Mucosa of descending colon (tissue), 3 donors: ENCODE results near the gene GALNT10. TPM values are rescaled to one million over a fixed set of nuclear protein-coding genes. Genes with fewer than 3 reads are reported as not detected.

Source experiments
- ATAC-seq: fragments of 200-7000 bp; cut with Tn5 transposase; one replicate; pipeline ENCODE4 v1.9.1; 2020; ENCODE audit warnings: mild to moderate bottlenecking, moderate library complexity
- DNase-seq, 3 donors: peaks; one replicate each; pipeline ENCODE4 v3.0.0-alpha.2; 2020
- H3K36me3 ChIP-seq: fragments of 200-600 bp; one replicate; pipeline ENCODE4 v1.8.0; 2021; ENCODE audit warnings: low read depth, mild to moderate bottlenecking
- H3K4me1 ChIP-seq: fragments of 200-600 bp; one replicate; pipeline ENCODE4 v1.8.0; 2021; ENCODE audit warnings: low read depth, mild to moderate bottlenecking
- H3K4me3 ChIP-seq: fragments of 200-600 bp; one replicate; pipeline ENCODE4 v1.8.0; 2021; ENCODE audit warnings: mild to moderate bottlenecking
- H3K9me3 ChIP-seq: fragments of 200-600 bp; one replicate; pipeline ENCODE4 v1.8.0; 2021; ENCODE audit warnings: mild to moderate bottlenecking
- intact Hi-C, 2 donors: fragments of 100-400 bp; cut with DNase I in 1 of 2; cut with micrococcal nuclease in 1 of 2; formaldehyde crosslinking; loops; one replicate each; pipeline versions ENCODE4 v1.11.0 to v1.11.1; 2022; cut with DNase I, micrococcal nuclease
- total RNA-seq, 3 donors: library from RNA; stranded (reverse); fragmentation: NEBNext Ultra II Directional in 2 of 3; extraction: Animal tissue kit (Norgen Biotek cat#: 25700) in 2 of 3; gene quantifications; one replicate each; pipeline versions ENCODE4 v1.2.1 to v1.2.4, GENCODE V29; 2021 to 2023
- TF ChIP-seq, protein P1 (sequence below): fragments of 200-600 bp; IDR thresholded peaks from one replicate; pipeline ENCODE4 v1.8.0; 2022; ENCODE audit warnings: antibody characterized with exemption, mild to moderate bottlenecking
- donor health status: DM: no; HTN: no; CAD: no; lungs with moderate emphysema.
- donor health status: DM: no; HTN: no; CAD: no.
- donor health status: DM: no; HTN: yes; CAD: no.

The GALNT10 gene
- total RNA-seq, 3 donors from 2014 or later, result 38.5 to 51.5 (median 41.4) TPM

DNA sequence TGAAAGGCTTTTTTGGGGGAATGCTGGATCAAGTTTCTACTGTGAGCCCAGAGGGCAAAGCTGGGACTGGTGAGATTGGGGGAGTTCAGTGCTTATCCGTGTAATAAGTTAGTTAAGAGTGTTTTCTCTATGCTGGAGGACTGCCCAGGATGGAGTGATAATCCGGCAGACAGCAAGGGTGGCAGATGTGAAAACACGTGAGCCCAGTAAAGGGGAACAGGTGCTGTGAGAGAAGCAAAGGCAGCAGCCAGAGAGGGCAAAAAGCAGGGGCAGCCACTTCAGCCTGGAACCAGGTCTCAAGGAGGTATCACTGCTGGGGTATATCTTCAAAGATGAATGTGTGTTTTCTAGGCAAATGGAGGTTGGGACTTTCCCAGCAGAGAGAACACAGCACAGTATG, 53.9 kb downstream of the GALNT10 start:
- intact Hi-C loops, result no loop called here
- TF ChIP-seq, protein P1, sequence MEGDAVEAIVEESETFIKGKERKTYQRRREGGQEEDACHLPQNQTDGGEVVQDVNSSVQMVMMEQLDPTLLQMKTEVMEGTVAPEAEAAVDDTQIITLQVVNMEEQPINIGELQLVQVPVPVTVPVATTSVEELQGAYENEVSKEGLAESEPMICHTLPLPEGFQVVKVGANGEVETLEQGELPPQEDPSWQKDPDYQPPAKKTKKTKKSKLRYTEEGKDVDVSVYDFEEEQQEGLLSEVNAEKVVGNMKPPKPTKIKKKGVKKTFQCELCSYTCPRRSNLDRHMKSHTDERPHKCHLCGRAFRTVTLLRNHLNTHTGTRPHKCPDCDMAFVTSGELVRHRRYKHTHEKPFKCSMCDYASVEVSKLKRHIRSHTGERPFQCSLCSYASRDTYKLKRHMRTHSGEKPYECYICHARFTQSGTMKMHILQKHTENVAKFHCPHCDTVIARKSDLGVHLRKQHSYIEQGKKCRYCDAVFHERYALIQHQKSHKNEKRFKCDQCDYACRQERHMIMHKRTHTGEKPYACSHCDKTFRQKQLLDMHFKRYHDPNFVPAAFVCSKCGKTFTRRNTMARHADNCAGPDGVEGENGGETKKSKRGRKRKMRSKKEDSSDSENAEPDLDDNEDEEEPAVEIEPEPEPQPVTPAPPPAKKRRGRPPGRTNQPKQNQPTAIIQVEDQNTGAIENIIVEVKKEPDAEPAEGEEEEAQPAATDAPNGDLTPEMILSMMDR, result no peak

DNA sequence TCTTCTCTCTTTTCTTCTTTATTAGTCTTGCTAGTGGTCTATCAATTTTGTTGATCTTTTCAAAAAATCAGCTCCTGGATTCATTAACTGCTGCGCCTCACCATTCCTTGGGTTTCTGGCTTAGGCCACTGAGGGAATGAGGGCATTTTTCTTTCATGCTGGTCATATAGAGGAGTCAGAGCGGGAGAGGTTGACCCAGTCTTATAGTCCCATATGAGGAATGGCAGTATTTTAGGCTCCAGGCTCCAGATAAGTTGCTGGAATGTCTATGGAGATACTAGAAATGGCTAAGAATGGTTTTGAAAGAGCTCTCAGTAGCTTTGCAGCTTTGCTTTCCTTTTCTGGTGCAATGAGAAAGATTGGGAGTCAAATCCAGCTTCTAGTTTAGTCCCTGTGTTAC, 58.2 kb downstream of the GALNT10 start:
- Histone ChIP-seq H3K36me3 (no peaks in the 10 kb centered on the region), H3K4me3 (no peak overlapping the region), H3K4me1 (no peaks in the 10 kb centered on the region), H3K9me3 (no peaks in the 10 kb centered on the region)
- intact Hi-C loops, result no loop called here
- TF ChIP-seq, protein P1, result no peak
- no peak for ATAC-seq
- DNase-seq, result no peak

More for the DNA sequence above, 53.9 kb downstream of the GALNT10 start:
- no peaks in the 10 kb centered on the region for H3K36me3 ChIP-seq
- no peaks in the 10 kb centered on the region for H3K9me3 ChIP-seq
- DNase-seq (no peak), ATAC-seq (no peak)
- no peak overlapping the region for H3K4me3 ChIP-seq
- H3K4me1 ChIP-seq, result no peaks in the 10 kb centered on the region

DNA sequence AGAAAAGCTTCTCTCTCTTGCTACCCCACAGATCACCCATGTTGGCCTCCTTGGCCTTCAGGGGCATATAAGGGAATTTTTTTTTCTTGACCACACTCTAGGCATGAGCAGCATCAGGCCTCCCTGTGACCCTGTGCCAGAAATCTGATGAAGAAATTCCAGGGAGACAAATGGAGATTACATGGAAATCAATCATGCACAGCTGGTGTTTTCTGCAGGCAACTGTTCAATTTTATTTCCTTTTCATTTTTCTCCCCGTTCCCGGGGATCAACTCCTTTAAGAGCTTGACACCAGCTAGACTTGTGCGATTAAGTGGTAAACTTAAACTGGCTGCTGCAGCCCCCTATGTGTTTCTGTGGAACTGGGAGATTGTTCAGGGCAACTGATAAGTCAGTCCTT, 59.3 kb downstream of the GALNT10 start:
- intact Hi-C loops, result no loop called here
- H3K9me3 ChIP-seq, result no peaks in the 10 kb centered on the region
- no peaks in the 10 kb centered on the region for H3K36me3 ChIP-seq
- no peaks in the 10 kb centered on the region for H3K4me1 ChIP-seq
- DNase-seq, result no peak
- no peak for ATAC-seq
- TF ChIP-seq, protein P1, result no peak
- no peak overlapping the region for H3K4me3 ChIP-seq

DNA sequence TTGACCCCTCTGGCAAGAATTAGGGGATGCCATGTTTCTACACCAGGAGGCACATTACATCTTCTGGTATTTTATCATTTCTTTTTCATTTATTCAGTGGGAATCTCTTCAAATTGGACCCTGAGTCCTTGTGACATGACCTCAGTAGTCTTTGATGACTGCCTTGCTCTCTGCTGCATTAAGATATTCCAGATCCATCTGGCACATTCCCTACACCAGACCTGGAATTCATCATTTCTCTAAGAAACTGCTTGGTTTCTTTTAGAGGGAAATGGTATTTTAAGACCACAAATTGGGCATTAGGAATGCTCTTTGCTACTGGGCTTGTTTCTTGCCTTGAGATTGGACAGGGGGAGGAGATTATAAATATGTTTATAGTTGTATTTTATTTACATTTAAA, 61.0 kb downstream of the GALNT10 start:
- intact Hi-C loops, result no loop called here
- Histone ChIP-seq H3K36me3 (no peaks in the 10 kb centered on the region), H3K9me3 (no peaks in the 10 kb centered on the region), H3K4me3 (no peak overlapping the region), H3K4me1 (no peaks in the 10 kb centered on the region)
- ATAC-seq, result no peak
- DNase-seq, result no peak
- TF ChIP-seq, protein P1, result no peak

DNA sequence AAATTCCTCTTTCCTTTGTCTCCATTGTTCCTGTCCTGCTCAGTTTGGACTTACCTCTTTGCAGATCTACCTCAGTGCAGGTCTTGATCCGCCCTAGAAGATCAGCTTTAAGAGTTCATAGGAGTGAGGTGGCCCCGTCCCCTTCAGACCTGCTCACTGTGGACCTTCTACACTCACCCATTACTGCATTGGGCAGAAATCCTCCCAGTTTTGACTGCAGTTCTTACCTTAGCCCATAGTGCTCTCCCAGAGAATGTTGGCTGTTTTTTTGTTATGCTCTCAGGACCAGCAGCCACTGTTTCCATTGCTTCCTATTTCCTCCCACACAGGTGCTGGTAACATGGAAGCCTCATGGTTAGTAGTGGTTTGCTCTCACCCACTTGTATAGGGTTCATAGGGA, 63.3 kb downstream of the GALNT10 start:
- H3K4me3 ChIP-seq, result no peak overlapping the region
- intact Hi-C loops, result no loop called here
- H3K4me1 ChIP-seq, result no peaks in the 10 kb centered on the region
- DNase-seq (no peak), ATAC-seq (no peak)
- no peaks in the 10 kb centered on the region for H3K36me3 ChIP-seq
- TF ChIP-seq, protein P1, result no peak
- no peaks in the 10 kb centered on the region for H3K9me3 ChIP-seq

DNA sequence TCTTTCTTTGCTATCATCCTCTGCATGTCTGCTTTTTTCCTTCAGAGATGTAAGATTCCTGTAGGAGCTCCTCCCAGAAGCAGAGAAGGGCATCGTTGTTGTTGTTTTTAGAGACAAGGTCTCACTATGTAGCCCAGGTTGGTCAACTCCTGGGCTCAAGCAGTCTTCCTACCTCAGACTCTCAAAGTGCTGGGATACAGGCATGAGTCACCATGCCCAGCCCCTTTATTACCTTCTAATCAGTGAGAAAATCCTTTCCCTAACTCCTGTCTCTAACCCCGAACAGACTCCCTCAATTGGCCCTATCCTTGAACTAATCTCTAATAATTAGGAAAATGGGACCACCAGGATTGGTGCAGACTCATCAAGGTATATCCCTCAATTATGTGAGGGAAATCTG, 64.4 kb downstream of the GALNT10 start:
- ATAC-seq (peak; percentile 66), DNase-seq (no peak)
- intact Hi-C loops, result no loop called here
- Histone ChIP-seq H3K4me1 (no peaks in the 10 kb centered on the region), H3K4me3 (no peak overlapping the region), H3K36me3 (no peaks in the 10 kb centered on the region), H3K9me3 (no peaks in the 10 kb centered on the region)
- TF ChIP-seq, protein P1, result no peak
